Measurements from ENCODE around the gene HSD17B8.

HSD17B8 gene

DNA sequence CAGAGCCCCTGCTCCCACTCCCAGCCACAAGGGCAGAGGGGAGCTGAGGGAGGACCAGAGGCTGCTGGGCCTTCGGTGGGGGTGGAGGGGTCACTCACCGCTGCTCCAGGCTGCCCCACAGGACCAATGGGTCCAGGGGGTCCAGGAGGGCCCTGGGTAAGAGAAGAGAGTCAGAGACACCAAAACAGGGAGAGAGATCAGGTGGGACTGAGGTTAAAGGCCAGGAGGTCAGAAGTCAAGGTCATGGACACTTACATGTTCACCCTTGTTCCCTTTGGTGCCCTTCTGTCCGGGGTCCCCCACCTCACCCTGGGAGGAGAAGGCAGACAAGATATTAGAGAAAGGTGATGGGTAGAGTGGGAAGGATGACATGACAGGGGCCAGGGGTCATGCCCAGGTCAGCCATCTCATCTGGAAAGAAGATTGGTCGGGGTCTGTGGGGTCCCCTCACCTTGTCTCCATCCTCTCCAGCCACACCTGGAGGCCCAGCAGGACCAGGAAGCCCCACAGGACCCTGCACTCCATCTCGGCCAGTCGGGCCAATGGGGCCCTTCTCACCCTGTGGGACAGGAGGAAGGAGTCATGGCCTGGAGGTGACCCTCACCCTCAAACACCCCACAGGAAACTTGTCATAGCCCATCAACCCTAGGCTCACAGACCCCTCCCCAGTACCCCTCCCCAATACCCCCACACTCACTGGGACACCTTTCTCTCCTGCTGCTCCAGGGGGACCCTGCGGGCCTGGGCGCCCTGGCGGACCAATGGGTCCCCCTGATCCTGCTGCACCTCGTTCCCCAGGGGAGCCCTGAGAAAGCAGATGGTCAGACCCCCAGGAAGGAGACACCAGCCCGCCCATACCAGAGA lies 33.2 kb upstream of the HSD17B8 start:
- Histone ChIP-seq H3K36me3 (ENCODE audit: control insufficient read depth in 5 of 5, insufficient read depth in 5 of 5, low read length in 5 of 5) (no peaks in the 10 kb centered on the region), H3K4me1 (ENCODE audit: control insufficient read depth in 5 of 5, insufficient read depth in 5 of 5, low read length in 5 of 5) (no peaks in the 10 kb centered on the region), H3K9me3 (ENCODE audit: control insufficient read depth in 5 of 5, low read length in 5 of 5) (no peaks in the 10 kb centered on the region), H3K9ac (ENCODE audit: low read length in 5 of 5) (no peak overlapping the region), H3K27me3 (ENCODE audit: control insufficient read depth in 5 of 5, insufficient read depth in 4 of 5, low read length in 5 of 5) (peaks cover 0 to 3% (median 0%) of the 10 kb centered on the region in 5 donors), H3K27ac (ENCODE audit: low read depth, low read length) (no peak overlapping the region), H3K4me3 (ENCODE audit: low read depth in 1 of 5, low read length in 5 of 5) (no peak overlapping the region)

DNA sequence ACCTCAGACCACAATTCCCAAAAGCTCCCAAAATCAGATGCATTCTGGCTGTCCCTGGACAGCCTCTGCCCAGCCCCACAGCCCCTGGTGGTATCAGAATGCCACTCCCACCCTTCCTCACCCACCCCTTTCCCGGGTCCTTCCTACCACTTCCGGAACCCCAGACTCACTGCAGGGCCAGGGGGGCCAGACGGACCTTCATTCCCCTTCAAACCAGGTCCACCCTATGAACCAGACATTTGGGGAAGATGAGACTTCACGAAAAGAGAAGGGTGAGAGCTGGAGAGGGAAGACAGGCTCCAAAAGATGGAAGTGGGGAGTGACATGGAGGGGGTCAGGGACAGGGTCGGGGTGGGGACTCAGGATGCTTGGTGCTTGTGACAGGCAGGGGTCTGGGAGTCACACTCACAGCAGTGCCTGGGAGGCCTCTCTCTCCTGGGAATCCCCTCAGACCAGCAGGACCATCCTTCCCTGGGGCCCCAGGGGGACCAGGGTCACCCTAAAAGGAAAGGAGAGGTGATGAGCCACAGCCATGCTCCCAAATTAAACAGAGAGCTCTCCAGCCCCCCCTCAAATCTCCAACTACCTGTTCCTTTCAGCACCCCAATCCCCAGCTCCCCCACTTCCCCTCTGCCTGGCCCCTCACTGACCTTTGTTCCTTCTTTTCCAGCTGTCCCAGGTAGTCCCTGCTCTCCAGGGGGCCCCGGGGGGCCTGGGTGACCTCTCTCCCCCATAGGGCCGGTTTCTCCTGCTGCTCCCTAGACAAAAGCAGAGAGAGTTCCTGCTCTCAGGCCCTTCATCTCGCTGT lies 32.4 kb upstream of the HSD17B8 start:
- Histone ChIP-seq H3K27me3 (ENCODE audit: control insufficient read depth in 5 of 5, insufficient read depth in 4 of 5, low read length in 5 of 5) (peaks cover 0 to 3% (median 0%) of the 10 kb centered on the region in 5 donors), H3K27ac (ENCODE audit: low read depth, low read length) (no peak overlapping the region), H3K4me1 (ENCODE audit: control insufficient read depth in 5 of 5, insufficient read depth in 5 of 5, low read length in 5 of 5) (no peaks in the 10 kb centered on the region), H3K9ac (ENCODE audit: low read length in 5 of 5) (no peak overlapping the region), H3K4me3 (ENCODE audit: low read depth in 1 of 5, low read length in 5 of 5) (no peak overlapping the region), H3K9me3 (ENCODE audit: control insufficient read depth in 5 of 5, low read length in 5 of 5) (no peaks in the 10 kb centered on the region), H3K36me3 (ENCODE audit: control insufficient read depth in 5 of 5, insufficient read depth in 5 of 5, low read length in 5 of 5) (no peaks in the 10 kb centered on the region)

DNA sequence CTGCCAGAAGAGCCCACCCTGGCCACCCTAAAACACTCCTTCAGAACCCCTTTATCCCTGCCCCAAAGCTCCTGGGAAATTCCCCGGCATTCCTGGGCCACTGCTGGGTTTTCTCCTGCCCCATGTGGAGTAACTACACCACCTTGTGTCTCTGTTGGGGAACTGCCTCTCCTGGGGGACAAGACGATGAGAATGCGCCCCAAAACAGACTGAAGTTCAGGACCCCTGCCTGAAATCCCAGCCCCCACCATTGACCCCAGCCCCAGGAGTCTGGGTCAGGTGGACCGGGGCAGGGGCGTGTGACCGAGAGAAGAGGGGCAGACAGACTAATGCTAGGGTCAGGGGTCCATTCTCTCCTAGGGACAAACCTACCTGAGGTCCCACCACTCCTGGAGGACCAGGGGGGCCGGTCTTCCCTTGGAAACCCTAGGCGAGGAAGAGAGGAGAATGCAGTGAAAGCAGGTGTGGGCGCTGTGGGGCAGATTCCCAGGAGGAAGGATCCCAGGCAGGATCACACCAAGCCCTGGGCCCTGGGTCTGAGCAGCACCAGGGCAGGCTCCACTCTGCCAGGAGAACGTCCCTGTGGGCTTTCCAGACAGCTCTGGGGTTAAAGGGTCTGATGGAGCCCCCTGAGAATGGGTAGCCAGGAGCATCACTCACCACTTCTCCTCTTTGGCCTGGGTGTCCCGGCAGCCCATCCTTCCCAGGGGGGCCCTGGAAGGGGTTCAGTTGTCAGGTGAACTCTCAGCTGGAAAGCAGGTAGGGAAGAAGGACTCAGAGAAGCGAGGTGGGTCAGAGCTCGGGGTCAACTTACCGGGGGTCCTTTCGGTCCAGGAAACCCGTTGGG lies 31.5 kb upstream of the HSD17B8 start:
- Histone ChIP-seq H3K9me3 (ENCODE audit: control insufficient read depth in 5 of 5, low read length in 5 of 5) (no peaks in the 10 kb centered on the region), H3K36me3 (ENCODE audit: control insufficient read depth in 5 of 5, insufficient read depth in 5 of 5, low read length in 5 of 5) (no peaks in the 10 kb centered on the region), H3K4me3 (ENCODE audit: low read depth in 1 of 5, low read length in 5 of 5) (no peak overlapping the region)

DNA sequence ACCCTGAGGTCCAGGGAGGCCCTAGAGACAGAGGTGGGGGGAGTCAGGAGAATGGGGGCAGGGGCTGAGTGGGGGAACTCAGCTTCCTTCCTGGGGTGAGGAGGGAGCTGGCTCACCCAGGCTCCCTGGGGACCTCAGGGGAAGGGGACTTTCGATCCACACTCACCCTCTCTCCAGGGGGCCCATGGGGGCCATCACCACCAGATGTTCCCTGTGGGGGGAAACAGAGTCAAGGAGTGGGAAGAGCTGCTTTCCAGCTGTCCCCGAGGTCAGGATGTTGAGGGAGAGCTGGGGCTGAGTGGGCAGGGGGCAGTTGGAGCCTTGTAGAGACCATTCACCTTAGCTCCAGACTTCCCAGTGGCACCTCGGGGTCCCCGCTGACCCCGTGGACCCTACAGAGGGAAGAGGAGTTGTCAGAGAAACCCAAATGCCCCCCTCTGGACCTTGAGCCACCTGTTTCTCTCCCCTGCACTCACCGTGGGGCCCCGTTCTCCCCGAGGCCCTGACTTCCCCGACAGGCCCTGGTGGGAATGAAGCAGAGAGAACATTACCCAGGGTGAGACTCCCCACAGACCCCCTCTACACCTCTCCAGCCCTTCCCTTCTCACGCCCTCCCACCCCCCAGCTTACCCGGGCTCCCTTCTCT lies 30.8 kb upstream of the HSD17B8 start:
- Histone ChIP-seq H3K9me3 (ENCODE audit: control insufficient read depth in 5 of 5, low read length in 5 of 5) (no peaks in the 10 kb centered on the region), H3K4me1 (ENCODE audit: control insufficient read depth in 5 of 5, insufficient read depth in 5 of 5, low read length in 5 of 5) (no peaks in the 10 kb centered on the region), H3K36me3 (ENCODE audit: control insufficient read depth in 5 of 5, insufficient read depth in 5 of 5, low read length in 5 of 5) (no peaks in the 10 kb centered on the region)

More for the DNA sequence above, 31.5 kb upstream of the HSD17B8 start:
- no peak overlapping the region for H3K27ac ChIP-seq (ENCODE audit: low read depth, low read length)
- H3K27me3 ChIP-seq (ENCODE audit: control insufficient read depth in 5 of 5, insufficient read depth in 4 of 5, low read length in 5 of 5), result peaks cover 0 to 3% (median 0%) of the 10 kb centered on the region in 5 donors
- no peaks in the 10 kb centered on the region for H3K4me1 ChIP-seq (ENCODE audit: control insufficient read depth in 5 of 5, insufficient read depth in 5 of 5, low read length in 5 of 5)
- no peak overlapping the region for H3K9ac ChIP-seq (ENCODE audit: low read length in 5 of 5)

DNA sequence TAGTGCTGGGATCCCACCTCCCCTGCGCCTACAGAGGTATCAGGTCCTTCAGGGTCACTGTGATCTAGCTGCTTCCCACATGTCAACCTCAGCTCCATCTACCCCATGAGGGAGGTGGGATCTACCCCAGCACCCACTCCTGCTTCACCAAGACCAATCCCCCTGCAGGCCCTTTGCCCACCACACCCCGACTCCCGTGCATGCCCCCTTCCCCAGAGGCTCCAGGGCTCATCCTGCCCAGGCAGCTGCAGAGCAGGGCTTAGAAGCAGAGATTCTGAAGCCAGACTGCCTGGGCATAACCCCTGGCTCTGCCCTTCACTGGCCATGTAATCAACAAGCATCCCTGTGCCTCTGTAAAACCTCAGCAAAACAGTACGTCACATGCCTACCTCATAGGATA lies 29.7 kb upstream of the HSD17B8 start:
- no peaks in the 10 kb centered on the region for H3K4me1 ChIP-seq (ENCODE audit: control insufficient read depth in 5 of 5, insufficient read depth in 5 of 5, low read length in 5 of 5)
- H3K9me3 ChIP-seq (ENCODE audit: control insufficient read depth in 5 of 5, low read length in 5 of 5), result no peaks in the 10 kb centered on the region
- no peaks in the 10 kb centered on the region for H3K36me3 ChIP-seq (ENCODE audit: control insufficient read depth in 5 of 5, insufficient read depth in 5 of 5, low read length in 5 of 5)
- H3K4me3 ChIP-seq (ENCODE audit: low read depth in 1 of 5, low read length in 5 of 5), result no peak overlapping the region
- no peak overlapping the region for H3K27ac ChIP-seq (ENCODE audit: low read depth, low read length)
- peaks cover 0 to 3% (median 0%) of the 10 kb centered on the region in 5 donors for H3K27me3 ChIP-seq (ENCODE audit: control insufficient read depth in 5 of 5, insufficient read depth in 4 of 5, low read length in 5 of 5)
- H3K9ac ChIP-seq (ENCODE audit: low read length in 5 of 5), result no peak overlapping the region

More for the DNA sequence above, 30.8 kb upstream of the HSD17B8 start:
- Histone ChIP-seq H3K27ac (ENCODE audit: low read depth, low read length) (no peak overlapping the region), H3K9ac (ENCODE audit: low read length in 5 of 5) (no peak overlapping the region), H3K27me3 (ENCODE audit: control insufficient read depth in 5 of 5, insufficient read depth in 4 of 5, low read length in 5 of 5) (peaks cover 0 to 3% (median 0%) of the 10 kb centered on the region in 5 donors), H3K4me3 (ENCODE audit: low read depth in 1 of 5, low read length in 5 of 5) (no peak overlapping the region)

DNA sequence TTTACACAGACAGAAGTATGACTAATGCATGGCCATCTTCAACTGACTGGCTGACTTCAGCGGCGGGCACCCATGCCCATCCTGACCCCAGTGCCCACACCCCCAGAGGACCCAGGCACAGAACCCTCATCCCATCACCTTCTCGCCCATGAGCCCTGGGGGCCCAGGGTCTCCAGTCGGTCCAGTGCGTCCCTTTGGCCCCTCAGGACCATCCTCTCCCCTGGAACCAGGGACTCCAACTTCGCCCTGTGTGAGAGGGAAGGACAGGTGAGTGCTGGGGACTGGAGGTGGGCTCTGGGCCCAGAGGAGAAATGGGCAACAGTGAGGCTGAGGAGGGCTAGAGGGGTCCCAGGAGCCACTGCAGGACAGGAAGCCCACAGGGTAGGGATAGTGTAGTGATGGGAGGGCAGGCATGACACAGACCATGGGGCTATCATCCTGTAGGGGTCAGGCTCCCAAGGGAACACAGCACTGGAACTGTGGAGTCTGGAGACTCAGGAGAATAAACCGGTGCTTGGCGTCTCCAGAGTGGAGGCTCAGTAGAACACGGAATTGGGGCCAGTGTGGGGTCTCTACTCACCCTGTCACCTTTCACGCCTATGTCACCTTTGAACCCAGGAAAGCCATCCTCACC lies 28.9 kb upstream of the HSD17B8 start:
- H3K27me3 ChIP-seq (ENCODE audit: control insufficient read depth in 5 of 5, insufficient read depth in 4 of 5, low read length in 5 of 5), result peaks cover 0 to 3% (median 0%) of the 10 kb centered on the region in 5 donors
- H3K4me1 ChIP-seq (ENCODE audit: control insufficient read depth in 5 of 5, insufficient read depth in 5 of 5, low read length in 5 of 5), result no peaks in the 10 kb centered on the region
- no peak overlapping the region for H3K27ac ChIP-seq (ENCODE audit: low read depth, low read length)
- H3K4me3 ChIP-seq (ENCODE audit: low read depth in 1 of 5, low read length in 5 of 5), result no peak overlapping the region
- no peaks in the 10 kb centered on the region for H3K9me3 ChIP-seq (ENCODE audit: control insufficient read depth in 5 of 5, low read length in 5 of 5)
- H3K9ac ChIP-seq (ENCODE audit: low read length in 5 of 5), result no peak overlapping the region
- H3K36me3 ChIP-seq (ENCODE audit: control insufficient read depth in 5 of 5, insufficient read depth in 5 of 5, low read length in 5 of 5), result no peaks in the 10 kb centered on the region

DNA sequence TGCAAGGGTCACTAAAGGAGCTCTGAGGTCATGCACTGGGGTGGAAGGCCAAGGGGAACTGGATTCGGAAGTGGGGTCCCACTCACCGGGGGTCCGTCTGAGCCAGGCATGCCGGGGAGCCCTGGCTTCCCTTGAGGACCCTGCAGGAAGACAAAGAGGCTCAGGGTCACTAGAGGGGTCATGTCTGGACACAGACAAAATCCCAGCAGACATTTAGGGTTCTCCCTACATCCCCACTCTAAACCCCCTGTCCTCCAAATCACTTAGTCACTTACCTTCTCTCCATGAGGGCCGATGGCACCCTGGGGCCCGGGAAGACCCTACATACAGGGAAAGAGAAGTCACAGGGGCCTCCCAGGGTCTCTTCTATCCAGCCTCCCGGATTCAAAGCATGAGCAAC lies 27.5 kb upstream of the HSD17B8 start:
- no peaks in the 10 kb centered on the region for H3K36me3 ChIP-seq (ENCODE audit: control insufficient read depth in 5 of 5, insufficient read depth in 5 of 5, low read length in 5 of 5)
- H3K9me3 ChIP-seq (ENCODE audit: control insufficient read depth in 5 of 5, low read length in 5 of 5), result no peaks in the 10 kb centered on the region
- no peak overlapping the region for H3K9ac ChIP-seq (ENCODE audit: low read length in 5 of 5)
- H3K27ac ChIP-seq (ENCODE audit: low read depth, low read length), result no peak overlapping the region
- H3K4me1 ChIP-seq (ENCODE audit: control insufficient read depth in 5 of 5, insufficient read depth in 5 of 5, low read length in 5 of 5), result no peaks in the 10 kb centered on the region
- H3K4me3 ChIP-seq (ENCODE audit: low read depth in 1 of 5, low read length in 5 of 5), result no peak overlapping the region
- H3K27me3 ChIP-seq (ENCODE audit: control insufficient read depth in 5 of 5, insufficient read depth in 4 of 5, low read length in 5 of 5), result peaks cover 0 to 3% (median 0%) of the 10 kb centered on the region in 5 donors

DNA sequence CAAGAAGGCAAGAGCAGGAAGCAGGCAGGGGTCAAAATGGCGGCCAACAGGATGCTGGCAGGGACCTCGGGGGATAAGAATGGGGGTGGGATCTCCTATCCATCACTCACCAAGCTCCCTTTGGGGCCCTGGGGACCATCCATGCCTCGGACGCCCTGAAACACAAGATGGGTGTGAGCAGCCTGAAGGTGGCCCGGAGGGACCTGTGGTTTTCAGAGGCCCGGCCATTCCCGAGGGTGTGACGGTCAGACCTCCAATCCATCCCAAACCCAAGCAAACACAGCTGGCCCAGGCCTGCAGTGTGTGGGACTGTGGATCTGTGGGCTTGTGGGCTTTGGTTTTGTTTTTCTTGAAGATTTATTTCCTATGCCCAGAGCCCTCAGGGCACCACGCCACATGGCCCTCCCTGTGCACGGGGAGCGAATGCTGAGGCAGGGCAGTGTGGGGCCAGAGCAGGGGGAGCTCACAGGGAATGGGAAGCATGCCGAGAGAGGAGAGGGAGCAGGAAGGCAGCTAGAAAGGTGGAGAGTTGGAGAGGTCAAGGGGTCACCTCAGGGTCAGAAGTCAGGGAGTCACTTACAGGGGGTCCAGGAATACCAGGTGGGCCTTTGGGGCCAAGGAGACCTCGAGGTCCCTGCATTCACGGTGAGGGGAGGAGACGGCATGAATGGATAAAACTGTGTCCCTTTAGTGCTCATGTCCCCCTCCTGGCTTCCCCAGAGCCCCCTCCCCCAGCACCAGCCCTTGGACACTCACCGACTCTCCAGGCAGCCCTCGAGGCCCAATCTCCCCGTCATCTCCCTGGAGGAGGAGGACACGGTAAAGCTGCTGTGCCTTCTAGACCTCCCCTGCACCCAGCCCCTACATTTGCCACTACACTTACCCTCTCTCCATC lies 26.7 kb upstream of the HSD17B8 start:
- Histone ChIP-seq H3K27me3 (ENCODE audit: control insufficient read depth in 5 of 5, insufficient read depth in 4 of 5, low read length in 5 of 5) (peaks cover 0 to 2% (median 0%) of the 10 kb centered on the region in 5 donors), H3K36me3 (ENCODE audit: control insufficient read depth in 5 of 5, insufficient read depth in 5 of 5, low read length in 5 of 5) (no peaks in the 10 kb centered on the region), H3K4me3 (ENCODE audit: low read depth in 1 of 5, low read length in 5 of 5) (no peak overlapping the region), H3K9me3 (ENCODE audit: control insufficient read depth in 5 of 5, low read length in 5 of 5) (no peaks in the 10 kb centered on the region), H3K9ac (ENCODE audit: low read length in 5 of 5) (no peak overlapping the region), H3K4me1 (ENCODE audit: control insufficient read depth in 5 of 5, insufficient read depth in 5 of 5, low read length in 5 of 5) (no peaks in the 10 kb centered on the region), H3K27ac (ENCODE audit: low read depth, low read length) (no peak overlapping the region)

Data from subcutaneous abdominal adipose tissue (tissue), 5 donors.